IPS DF 19.7 (cell line): Measurements from ENCODE around the gene CAMKMT.
"Not testable (repeated sequence)": the region's sequence is repeated elsewhere in the genome, so short reads cannot be mapped to it uniquely, and the experiment has no call there.

Experiments
- DNase-seq: peaks from one replicate; pipeline ENCODE4 v3.0.0-alpha.2; 2013; ENCODE audit warnings: low read depth, low spot score

The CAMKMT gene

GRCh38 chr2:44360749-44361329, 908 bp upstream of the CAMKMT start:
- DNase-seq: no peak

GRCh38 chr2:44362207-44363015, 664 bp downstream of the CAMKMT start:
- peak; percentile 60 for DNase-seq

- no peak for DNase-seq
Measured at GRCh38 chr2:44364604-44365003, 2.9 kb downstream of the CAMKMT start.

- DNase-seq: no peak
Measured at GRCh38 chr2:44367591-44367990, 5.8 kb downstream of the CAMKMT start.

GRCh38 chr2:44369392-44369791, 7.6 kb downstream of the CAMKMT start:
- no peak for DNase-seq

- DNase-seq: no peak
Measured at GRCh38 chr2:44371445-44371844, 9.7 kb downstream of the CAMKMT start.

GRCh38 chr2:44372246-44372645, 10.5 kb downstream of the CAMKMT start:
- no peak for DNase-seq

GRCh38 chr2:44377486-44377885, 15.7 kb downstream of the CAMKMT start:
- DNase-seq: no peak

GRCh38 chr2:44385226-44385625, 23.5 kb downstream of the CAMKMT start:
- DNase-seq: not testable (repeated sequence)

- DNase-seq: no peak
Measured at GRCh38 chr2:44388877-44389276, 27.1 kb downstream of the CAMKMT start.

- DNase-seq: no peak
Measured at GRCh38 chr2:44389895-44390294, 28.1 kb downstream of the CAMKMT start.

- DNase-seq: no peak
Measured at GRCh38 chr2:44392338-44392943, 30.7 kb downstream of the CAMKMT start.

- DNase-seq: no peak
Measured at GRCh38 chr2:44397447-44398175, 35.9 kb downstream of the CAMKMT start.

- no peak for DNase-seq
Measured at GRCh38 chr2:44398243-44398897, 36.6 kb downstream of the CAMKMT start.

GRCh38 chr2:44420725-44421124, 59.0 kb downstream of the CAMKMT start:
- no peak for DNase-seq

- DNase-seq: no peak
Measured at GRCh38 chr2:44424211-44424610, 62.5 kb downstream of the CAMKMT start.

- DNase-seq: no peak
Measured at GRCh38 chr2:44429034-44429433, 67.3 kb downstream of the CAMKMT start.

GRCh38 chr2:44430342-44430741, 68.6 kb downstream of the CAMKMT start:
- no peak for DNase-seq

GRCh38 chr2:44433895-44434294, 72.1 kb downstream of the CAMKMT start:
- no peak for DNase-seq

- no peak for DNase-seq
Measured at GRCh38 chr2:44441200-44441599, 79.5 kb downstream of the CAMKMT start.

GRCh38 chr2:44442019-44442418, 80.3 kb downstream of the CAMKMT start:
- DNase-seq: no peak

GRCh38 chr2:44443517-44443916, 81.8 kb downstream of the CAMKMT start:
- DNase-seq: no peak
